Measurements from ENCODE around the gene SHISA7. TPM values are rescaled to one million over a fixed set of nuclear protein-coding genes. Genes with fewer than 3 reads are reported as not detected.

The SHISA7 gene
- total and polyA plus RNA-seq, 2 experiments from 2014 or later = not detected

- H2AFZ ChIP-seq = no peak overlapping the region
- H3K9me3 ChIP-seq (ENCODE audit: low read depth) = no peaks in the 10 kb centered on the region
- no peak overlapping the region for H3K9ac ChIP-seq
- no peak overlapping the region for H3K4me2 ChIP-seq (ENCODE audit: unreplicated experiment)
- no peaks in the 10 kb centered on the region for H3K9me2 ChIP-seq (ENCODE audit: insufficient read depth)
- in situ Hi-C loops (cut with MboI) = no loop called here
- no peaks in the 10 kb centered on the region for H3K79me2 ChIP-seq (ENCODE audit: insufficient read depth)
- TF ChIP-seq EZH2 (IDR thresholded peaks at IDR 0.05; ENCODE audit: insufficient read depth, poor library complexity, severe bottlenecking) (no peak), EZH2phosphoT487 (IDR thresholded peaks at IDR 0.05; ENCODE audit: insufficient read depth, low read depth) (no peak)
- peaks cover under 1% of the 10 kb centered on the region; the same call in 1 of the 2 replicates for H3F3A ChIP-seq (ENCODE audit: insufficient read depth)
- no peak overlapping the region for H3K4me3 ChIP-seq
- H3K27ac ChIP-seq = no peak overlapping the region
- WGBS, 2 experiments (ENCODE audit: low coverage in 1 of 2, low lambda C conversion rate in 2 of 2, missing lambda C conversion rate in 2 of 2) = 66 to 69% methylated on average over 11 of the region's 11 CpGs
- no peaks in the 10 kb centered on the region for H3K36me3 ChIP-seq (ENCODE audit: low read depth)
- H4K20me1 ChIP-seq (ENCODE audit: insufficient read depth) = no peaks in the 10 kb centered on the region
- H3K27me3 ChIP-seq (replicated peaks; ENCODE audit: insufficient read depth) = no peaks in the 10 kb centered on the region
- DNase-seq = peak; percentile 19
- H3K4me1 ChIP-seq (ENCODE audit: insufficient read depth) = peaks cover 9% of the 10 kb centered on the region
Observed at GRCh38 chr19:55465460-55466240, 22.6 kb upstream of the SHISA7 start.

DNA sequence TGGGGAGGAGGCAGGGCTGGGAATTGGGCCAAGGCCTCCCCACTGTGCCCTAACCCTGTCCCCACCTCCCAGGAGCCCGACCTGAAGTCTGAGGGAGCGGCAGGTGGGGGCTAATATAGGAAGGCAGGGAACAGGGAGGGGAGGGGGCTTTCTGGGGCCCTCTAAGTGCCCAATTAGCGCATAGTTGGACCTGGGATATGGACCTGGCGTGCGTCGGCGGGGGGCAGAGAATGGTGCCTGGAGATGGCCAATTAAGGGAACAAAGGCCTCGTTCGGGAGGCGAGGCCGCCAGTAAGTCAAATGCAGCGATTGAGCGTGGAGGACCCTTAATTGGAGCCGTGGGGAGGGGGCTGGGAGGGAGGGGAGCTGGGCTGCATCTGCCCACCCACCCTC is 21.6 kb upstream of the SHISA7 start, which contains the start of gene C19orf85:
TSS of gene C19orf85 (minus strand) at position 90 of the 393 bp plus-strand sequence. CDS start 197 bp downstream, outside the sequence.
- H3K9me2 ChIP-seq (ENCODE audit: insufficient read depth) = no peaks in the 10 kb centered on the region
- H3K4me1 ChIP-seq (ENCODE audit: insufficient read depth) = peaks cover 16% of the 10 kb centered on the region
- no peak for DNase-seq
- no peaks in the 10 kb centered on the region for H3K79me2 ChIP-seq (ENCODE audit: insufficient read depth)
- TF ChIP-seq EZH2phosphoT487 (IDR thresholded peaks at IDR 0.05; ENCODE audit: insufficient read depth, low read depth) = no peak
- TF ChIP-seq EZH2 (IDR thresholded peaks at IDR 0.05; ENCODE audit: insufficient read depth, poor library complexity, severe bottlenecking) = no peak
- no peak within 1 kb of the TSS for H3K4me3 ChIP-seq
- no peaks in the 10 kb centered on the region for H4K20me1 ChIP-seq (ENCODE audit: insufficient read depth)
- no peaks in the 10 kb centered on the region for H3K36me3 ChIP-seq (ENCODE audit: low read depth)
- H3K27me3 ChIP-seq (replicated peaks; ENCODE audit: insufficient read depth) = no peaks in the 10 kb centered on the region
- H3K9me3 ChIP-seq (ENCODE audit: low read depth) = no peaks in the 10 kb centered on the region
- WGBS, 2 experiments (ENCODE audit: low coverage in 1 of 2, low lambda C conversion rate in 2 of 2, missing lambda C conversion rate in 2 of 2) = 62 to 79% methylated on average over 10 to 14 of the region's 14 CpGs
- H3K4me2 ChIP-seq (ENCODE audit: unreplicated experiment) = no peak within 1 kb of the TSS
- in situ Hi-C loops (cut with MboI) = no loop called here
- H3K9ac ChIP-seq = no peak within 1 kb of the TSS
- H3F3A ChIP-seq (ENCODE audit: insufficient read depth) = peaks cover 11% of the 10 kb centered on the region; the same call in 1 of the 2 replicates
- no peak within 1 kb of the TSS for H3K27ac ChIP-seq
- H2AFZ ChIP-seq = no peak within 1 kb of the TSS

- no peaks in the 10 kb centered on the region for H3K79me2 ChIP-seq (ENCODE audit: insufficient read depth)
- DNase-seq = no peak
- no peak overlapping the region for H3K4me3 ChIP-seq
- H3K4me1 ChIP-seq (ENCODE audit: insufficient read depth) = peaks cover 16% of the 10 kb centered on the region
- H3K9ac ChIP-seq = no peak overlapping the region
- H3K27ac ChIP-seq = no peak overlapping the region
- no peak overlapping the region for H3K4me2 ChIP-seq (ENCODE audit: unreplicated experiment)
- 59 to 64% methylated on average over 23 of the region's 23 CpGs for WGBS, 2 experiments (ENCODE audit: low coverage in 1 of 2, low lambda C conversion rate in 2 of 2, missing lambda C conversion rate in 2 of 2)
- no peaks in the 10 kb centered on the region for H3K36me3 ChIP-seq (ENCODE audit: low read depth)
- no peaks in the 10 kb centered on the region for H3K9me2 ChIP-seq (ENCODE audit: insufficient read depth)
- in situ Hi-C loops (cut with MboI) = no loop called here
- peaks cover 11% of the 10 kb centered on the region; the same call in 1 of the 2 replicates for H3F3A ChIP-seq (ENCODE audit: insufficient read depth)
- H3K27me3 ChIP-seq (replicated peaks; ENCODE audit: insufficient read depth) = no peaks in the 10 kb centered on the region
- H4K20me1 ChIP-seq (ENCODE audit: insufficient read depth) = no peaks in the 10 kb centered on the region
- no peak overlapping the region for H2AFZ ChIP-seq
- no peaks in the 10 kb centered on the region for H3K9me3 ChIP-seq (ENCODE audit: low read depth)
- TF ChIP-seq EZH2 (IDR thresholded peaks at IDR 0.05; ENCODE audit: insufficient read depth, poor library complexity, severe bottlenecking) = no peak
- no peak for TF ChIP-seq EZH2phosphoT487 (IDR thresholded peaks at IDR 0.05; ENCODE audit: insufficient read depth, low read depth)
Observed at GRCh38 chr19:55464039-55464661, 21.1 kb upstream of the SHISA7 start.

DNA sequence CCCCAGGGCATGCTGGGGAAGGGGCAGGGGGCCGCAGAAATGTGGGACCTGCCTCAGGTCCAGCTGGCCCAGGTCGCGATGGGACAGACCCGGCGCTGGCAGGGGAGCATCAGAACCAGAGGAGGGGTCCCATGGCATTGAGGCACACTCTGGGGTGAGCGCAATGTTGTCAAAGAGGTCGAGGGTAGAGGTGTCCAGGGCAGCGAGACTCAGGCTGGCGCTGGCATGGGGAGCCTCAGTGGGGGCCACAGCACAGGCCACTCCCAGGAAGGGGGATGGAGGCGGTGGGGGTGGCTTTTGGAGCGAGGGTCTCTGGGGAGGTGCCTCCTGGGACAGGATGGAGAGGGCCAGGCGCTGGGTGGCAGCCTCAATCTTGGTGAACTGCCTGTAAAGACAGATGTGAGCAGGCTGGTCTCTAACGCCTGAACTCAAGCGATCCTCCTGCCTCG is 20.5 kb upstream of the SHISA7 start:
- Histone ChIP-seq H2AFZ (no peak overlapping the region), H3K27me3 (replicated peaks; ENCODE audit: insufficient read depth) (no peaks in the 10 kb centered on the region), H3K4me2 (ENCODE audit: unreplicated experiment) (no peak overlapping the region), H3K79me2 (ENCODE audit: insufficient read depth) (no peaks in the 10 kb centered on the region), H3K9me3 (ENCODE audit: low read depth) (no peaks in the 10 kb centered on the region), H4K20me1 (ENCODE audit: insufficient read depth) (no peaks in the 10 kb centered on the region), H3K27ac (no peak overlapping the region), H3K36me3 (ENCODE audit: low read depth) (no peaks in the 10 kb centered on the region), H3K9ac (no peak overlapping the region), H3K4me1 (ENCODE audit: insufficient read depth) (peaks cover 16% of the 10 kb centered on the region), H3F3A (ENCODE audit: insufficient read depth) (peaks cover 11% of the 10 kb centered on the region; the same call in 1 of the 2 replicates), H3K9me2 (ENCODE audit: insufficient read depth) (no peaks in the 10 kb centered on the region), H3K4me3 (no peak overlapping the region)
- no peak for TF ChIP-seq EZH2phosphoT487 (IDR thresholded peaks at IDR 0.05; ENCODE audit: insufficient read depth, low read depth)
- TF ChIP-seq EZH2 (IDR thresholded peaks at IDR 0.05; ENCODE audit: insufficient read depth, poor library complexity, severe bottlenecking) = no peak
- 73 to 94% methylated on average over 5 to 15 of the region's 15 CpGs for WGBS, 2 experiments (ENCODE audit: low coverage in 1 of 2, low lambda C conversion rate in 2 of 2, missing lambda C conversion rate in 2 of 2)
- no peak for DNase-seq
- in situ Hi-C loops (cut with MboI) = no loop called here
